HUES64 (cell line): ENCODE results near the gene MINDY4. TPM values are rescaled to one million over a fixed set of nuclear protein-coding genes. Genes with fewer than 3 reads are reported as not detected.

Experiments used
- H3K27ac ChIP-seq: 2 replicates; pipeline ENCODE4 v1.7.0; 2013; ENCODE audit warnings: low read depth, low read length, inconsistent platforms
- H3K27me3 ChIP-seq: 2 replicates; pipeline ENCODE4 v1.6.1; 2013; ENCODE audit warnings: mild to moderate bottlenecking, low read length; ENCODE audit not compliant: insufficient read depth
- H3K36me3 ChIP-seq: 2 replicates; pipeline ENCODE4 v1.6.1; 2013; ENCODE audit warnings: mild to moderate bottlenecking, low read length; ENCODE audit not compliant: insufficient read depth
- H3K4me1 ChIP-seq: 2 replicates; pipeline ENCODE4 v1.6.1; 2013; ENCODE audit warnings: mild to moderate bottlenecking, low read length, moderate library complexity; ENCODE audit not compliant: insufficient read depth
- H3K4me3 ChIP-seq: 2 replicates; pipeline ENCODE4 v1.5.1; 2013; ENCODE audit warnings: mild to moderate bottlenecking, low read length, moderate library complexity
- H3K9ac ChIP-seq: 2 replicates; pipeline ENCODE4 v1.6.1; 2013; ENCODE audit warnings: mild to moderate bottlenecking, low read depth, low read length
- H3K9me3 ChIP-seq: 2 replicates; pipeline ENCODE4 v1.6.1; 2013; ENCODE audit warnings: low read depth, low read length; ENCODE audit not compliant: insufficient read depth
- WGBS: fragments of 150-250, 120-280 bp; methylation state at CpG from one replicate; pipeline ENCODE4 v1.1.7; 2013; ENCODE audit warnings: missing lambda C conversion rate; 5-methylcytosine and 5-hydroxymethylcytosine counted together
- polyA plus RNA-seq, 2 experiments: library from polyadenylated mRNA; stranded (reverse); fragments of 50-300 nt; gene quantifications; one replicate each; pipeline ENCODE4 v1.2.3, GENCODE V29; 2013

The MINDY4 gene
- polyA plus RNA-seq (2013, experiment 1 of 2), result 4.3 TPM
- 3.1 TPM for polyA plus RNA-seq (2013, experiment 2 of 2)

- Histone ChIP-seq H3K27me3 (no peaks in the 10 kb centered on the region), H3K9me3 (no peaks in the 10 kb centered on the region), H3K4me1 (peaks cover 4% of the 10 kb centered on the region; the same call in 1 of the 2 replicates), H3K9ac (peak within 1 kb of the TSS; percentile 84), H3K36me3 (no peaks in the 10 kb centered on the region), H3K27ac (peak within 1 kb of the TSS; percentile 64), H3K4me3 (peak within 1 kb of the TSS; percentile 97)
- WGBS, result 1% methylated on average over 62 of the region's 62 CpGs
These were observed at the start of gene MINDY4 for GRCh38 chr7:30771174-30771879. Gene MINDY4, plus strand, starts transcription at chr7:30771417. Its CDS starts 77 bp downstream, at chr7:30771494.

- Histone ChIP-seq H3K9me3 (peaks cover 13% of the 10 kb centered on the region), H3K4me3 (no peak overlapping the region), H3K36me3 (no peaks in the 10 kb centered on the region), H3K27ac (no peak overlapping the region), H3K4me1 (peaks cover 10% of the 10 kb centered on the region), H3K27me3 (no peaks in the 10 kb centered on the region), H3K9ac (no peak overlapping the region)
- 85% methylated on average over 2 of the region's 2 CpGs for WGBS
These were observed 49.0 kb upstream of the MINDY4 start for GRCh38 chr7:30722187-30722586.

GRCh38 chr7:30722671-30723070 lies 48.5 kb upstream of the MINDY4 start:
- no peaks in the 10 kb centered on the region for H3K27me3 ChIP-seq
- H3K4me1 ChIP-seq, result peaks cover 11% of the 10 kb centered on the region
- no peak overlapping the region for H3K9ac ChIP-seq
- peaks cover 11% of the 10 kb centered on the region for H3K9me3 ChIP-seq
- H3K36me3 ChIP-seq, result no peaks in the 10 kb centered on the region
- H3K27ac ChIP-seq, result no peak overlapping the region
- no peak overlapping the region for H3K4me3 ChIP-seq

GRCh38 chr7:30723776-30724175 lies 47.4 kb upstream of the MINDY4 start:
- WGBS, result 75% methylated on average over 4 of the region's 4 CpGs
- Histone ChIP-seq H3K27me3 (no peaks in the 10 kb centered on the region), H3K4me1 (peaks cover 11% of the 10 kb centered on the region)

GRCh38 chr7:30726296-30727006 lies 44.8 kb upstream of the MINDY4 start:
- Histone ChIP-seq H3K9ac (no peak overlapping the region), H3K36me3 (no peaks in the 10 kb centered on the region)
- 94% methylated on average over 7 of the region's 7 CpGs for WGBS

More at GRCh38 chr7:30723776-30724175, 47.4 kb upstream of the MINDY4 start:
- Histone ChIP-seq H3K4me3 (no peak overlapping the region), H3K36me3 (no peaks in the 10 kb centered on the region), H3K9ac (no peak overlapping the region), H3K27ac (no peak overlapping the region), H3K9me3 (peaks cover 6% of the 10 kb centered on the region; the same call in 1 of the 2 replicates)

GRCh38 chr7:30727061-30727945 lies 43.9 kb upstream of the MINDY4 start:
- no peak overlapping the region for H3K9ac ChIP-seq
- whole genome bisulfite sequencing, result 25% methylated on average over 8 of the region's 8 CpGs
- peak overlapping the region; percentile 74; the same call in 1 of the 2 replicates for H3K27ac ChIP-seq

More at GRCh38 chr7:30726296-30727006, 44.8 kb upstream of the MINDY4 start:
- peak overlapping the region; percentile 74; the same call in 1 of the 2 replicates for H3K27ac ChIP-seq
- peaks cover 11% of the 10 kb centered on the region for H3K4me1 ChIP-seq
- no peaks in the 10 kb centered on the region for H3K9me3 ChIP-seq
- no peak overlapping the region for H3K4me3 ChIP-seq
- H3K27me3 ChIP-seq, result no peaks in the 10 kb centered on the region

GRCh38 chr7:30728591-30729100 lies 42.6 kb upstream of the MINDY4 start:
- Histone ChIP-seq H3K4me1 (peaks cover 11% of the 10 kb centered on the region), H3K9me3 (no peaks in the 10 kb centered on the region), H3K4me3 (no peak overlapping the region), H3K27me3 (no peaks in the 10 kb centered on the region), H3K27ac (no peak overlapping the region), H3K9ac (no peak overlapping the region), H3K36me3 (no peaks in the 10 kb centered on the region)
- 78% methylated on average over 6 of the region's 6 CpGs for WGBS

More at GRCh38 chr7:30727061-30727945, 43.9 kb upstream of the MINDY4 start:
- Histone ChIP-seq H3K36me3 (no peaks in the 10 kb centered on the region), H3K9me3 (no peaks in the 10 kb centered on the region), H3K4me1 (peaks cover 11% of the 10 kb centered on the region), H3K27me3 (no peaks in the 10 kb centered on the region), H3K4me3 (no peak overlapping the region)

GRCh38 chr7:30729642-30730041 lies 41.6 kb upstream of the MINDY4 start:
- WGBS, result 95% methylated on average over 2 of the region's 2 CpGs
- H3K9me3 ChIP-seq, result no peaks in the 10 kb centered on the region
- H3K36me3 ChIP-seq, result no peaks in the 10 kb centered on the region
- H3K4me3 ChIP-seq, result no peak overlapping the region
- H3K4me1 ChIP-seq, result peaks cover 11% of the 10 kb centered on the region
- H3K27ac ChIP-seq, result no peak overlapping the region
- H3K9ac ChIP-seq, result no peak overlapping the region
- H3K27me3 ChIP-seq, result no peaks in the 10 kb centered on the region

GRCh38 chr7:30730097-30730496 lies 41.1 kb upstream of the MINDY4 start:
- Histone ChIP-seq H3K27ac (no peak overlapping the region), H3K36me3 (no peaks in the 10 kb centered on the region), H3K27me3 (no peaks in the 10 kb centered on the region), H3K9me3 (no peaks in the 10 kb centered on the region), H3K9ac (no peak overlapping the region), H3K4me1 (peaks cover 11% of the 10 kb centered on the region), H3K4me3 (no peak overlapping the region)
- WGBS, result 91% methylated on average over 2 of the region's 2 CpGs

- no peak overlapping the region for H3K9ac ChIP-seq
These were observed 40.2 kb upstream of the MINDY4 start for GRCh38 chr7:30730996-30731395.

More at GRCh38 chr7:30730996-30731395, 40.2 kb upstream of the MINDY4 start:
- H3K36me3 ChIP-seq, result no peaks in the 10 kb centered on the region
- H3K4me3 ChIP-seq, result no peak overlapping the region
- H3K27ac ChIP-seq, result no peak overlapping the region
- H3K9me3 ChIP-seq, result no peaks in the 10 kb centered on the region
- 93% methylated on average over 4 of the region's 4 CpGs for WGBS
- H3K27me3 ChIP-seq, result no peaks in the 10 kb centered on the region
- H3K4me1 ChIP-seq, result peaks cover 11% of the 10 kb centered on the region
